Sigmoid colon (tissue), 7 donors: ENCODE measurements around the gene PROM2. TPM values are rescaled to one million over a fixed set of nuclear protein-coding genes. Genes with fewer than 3 reads are reported as not detected.
"Not testable (repeated sequence)": the region's sequence is repeated elsewhere in the genome, so short reads cannot be mapped to it uniquely, and the experiment has no call there.

Source experiments
- DNase-seq: peaks from one replicate; pipeline ENCODE4 v3.0.0-alpha.2; 2019
- H3K27ac ChIP-seq, 4 donors: fragments of 200-600 bp; sonication (generic); one replicate each; pipeline ENCODE4 v1.5.1; 2016 to 2019; ENCODE audit warnings: mild to moderate bottlenecking in 1 of 4
- H3K27me3 ChIP-seq, 3 donors: fragments of 200-600 bp; sonication (generic); one replicate each; pipeline ENCODE4 v1.5.1; 2019; ENCODE audit warnings: mild to moderate bottlenecking in 1 of 3
- H3K36me3 ChIP-seq, 4 donors: fragments of 200-600 bp; sonication (generic); one replicate each; pipeline ENCODE4 v1.5.1; 2016 to 2019
- H3K4me1 ChIP-seq, 4 donors: fragments of 200-600 bp; sonication (generic); one replicate each; pipeline ENCODE4 v1.5.1; 2017 to 2019
- H3K4me3 ChIP-seq, 4 donors: fragments of 200-600 bp; sonication (generic); one replicate each; pipeline ENCODE4 v1.5.1; 2017 to 2019; ENCODE audit warnings: mild to moderate bottlenecking in 2 of 4, moderate library complexity in 1 of 4
- H3K9me3 ChIP-seq, 4 donors: fragments of 200-600 bp in 3 of 4; sonication (generic) in 3 of 4; one replicate each; pipeline versions ENCODE4 v1.5.1 to v1.6.1; 2013 to 2019
- EP300 ChIP-seq, 4 donors: sonication (generic); formaldehyde crosslinking; IDR thresholded peaks; one replicate each; pipeline ENCODE4 v1.6.1; 2017; ENCODE audit warnings: antibody characterized with exemption in 4 of 4
- POLR2A ChIP-seq, 2 donors: fragments of 450-650 bp; IDR thresholded peaks; one replicate each; pipeline ENCODE4 v1.6.1; 2016; ENCODE audit warnings: antibody characterized with exemption in 2 of 2, mild to moderate bottlenecking in 2 of 2, moderate library complexity in 2 of 2
- POLR2AphosphoS5 ChIP-seq, 4 donors: sonication (generic); formaldehyde crosslinking; IDR thresholded peaks; one replicate each; pipeline ENCODE4 v1.6.1; 2017; ENCODE audit warnings: antibody characterized with exemption in 4 of 4
- WGBS, 2 donors: extraction: QIAGEN DNeasy Blood & Tissue Kit; methylation state at CpG; one replicate each; pipeline ENCODE4 v1.1.7; 2013; 5-methylcytosine and 5-hydroxymethylcytosine counted together
- intact Hi-C: fragments of 100-400 bp; cut with DNase I; formaldehyde crosslinking; loops from one replicate; pipeline ENCODE4 v1.15.1; 2023
- polyA plus RNA-seq, 3 donors: library from polyadenylated mRNA; stranded (reverse); fragments of 200-250 nt; gene quantifications; one replicate each; pipeline ENCODE4 v1.2.3, GENCODE V29; 2013
- total RNA-seq, 4 donors: library from RNA; depleted of rRNA; stranded (reverse); fragments of >200 nt; gene quantifications; one replicate each; pipeline ENCODE4 v1.1.0, GENCODE V29; 2016
- TF ChIP-seq, protein P1 (sequence below), 4 experiments: fragments of 450-650 bp in 3 of 4; fragments of 200-600 bp in 1 of 4; IDR thresholded peaks; one replicate each; pipeline ENCODE4 v1.5.1; 2016 to 2019; ENCODE audit warnings: antibody characterized with exemption in 4 of 4, mild to moderate bottlenecking in 3 of 4, moderate library complexity in 2 of 4
- donor health status: healthy with polysubstance abuse.
- donor health status: Bipolar disorder and iron deficiency.
- donor health status: healthy.

The PROM2 gene
- total and polyA plus RNA-seq, 7 donors = 1.1 to 24.9 (median 2.4) TPM

DNA sequence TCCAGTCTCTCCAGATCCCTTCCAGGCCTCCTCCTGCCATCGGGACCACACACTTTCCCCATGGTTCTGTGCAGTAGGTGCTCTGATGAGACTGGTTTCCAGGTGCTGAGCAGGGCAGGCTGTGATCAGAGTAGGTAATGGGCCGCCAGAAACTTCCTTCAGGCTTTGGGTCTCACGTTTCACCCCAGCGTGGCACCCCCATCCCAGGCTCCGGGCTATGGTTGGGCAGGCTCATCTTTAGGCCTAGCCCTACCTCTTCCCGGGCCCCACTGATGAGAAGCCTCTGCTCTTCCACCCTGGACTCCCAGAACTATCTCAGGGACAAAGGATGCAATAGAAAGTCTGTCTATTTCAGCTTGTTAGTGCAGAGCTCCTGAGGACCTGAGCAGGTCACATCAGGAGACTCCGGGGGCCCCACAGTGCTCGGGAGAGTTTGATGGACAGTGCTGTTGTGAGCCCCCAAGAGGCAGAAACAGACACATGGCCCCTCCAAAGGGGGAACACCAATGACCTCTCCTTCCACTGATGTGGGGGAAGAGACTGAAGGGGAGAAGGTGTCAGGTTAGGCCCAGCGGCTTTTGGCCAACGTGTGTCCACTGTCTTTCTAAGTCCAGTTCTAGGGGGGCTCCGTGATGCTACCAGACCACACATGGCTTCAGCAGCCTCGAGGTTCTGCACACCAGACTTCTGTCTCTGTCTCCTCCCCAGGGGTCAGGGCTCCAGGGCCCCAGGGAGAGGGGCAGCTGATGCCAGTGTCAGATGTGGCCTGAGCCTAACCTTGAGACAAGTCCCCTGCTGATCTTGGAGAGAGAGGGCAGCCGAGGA lies 5.8 kb upstream of the PROM2 start:
- intact Hi-C loops = no loop called here
- DNase-seq = no peak
- Histone ChIP-seq H3K27ac (no peak overlapping the region), H3K36me3 (no peaks in the 10 kb centered on the region), H3K27me3 (no peaks in the 10 kb centered on the region), H3K9me3 (no peaks in the 10 kb centered on the region), H3K4me1 (peaks cover 0 to 5% (median 0%) of the 10 kb centered on the region in 4 donors), H3K4me3 (no peak overlapping the region)
- TF ChIP-seq POLR2A (IDR thresholded peaks at IDR 0.05) = no peak
- TF ChIP-seq POLR2AphosphoS5 (IDR thresholded peaks at IDR 0.05) = no peak
- TF ChIP-seq, protein P1, sequence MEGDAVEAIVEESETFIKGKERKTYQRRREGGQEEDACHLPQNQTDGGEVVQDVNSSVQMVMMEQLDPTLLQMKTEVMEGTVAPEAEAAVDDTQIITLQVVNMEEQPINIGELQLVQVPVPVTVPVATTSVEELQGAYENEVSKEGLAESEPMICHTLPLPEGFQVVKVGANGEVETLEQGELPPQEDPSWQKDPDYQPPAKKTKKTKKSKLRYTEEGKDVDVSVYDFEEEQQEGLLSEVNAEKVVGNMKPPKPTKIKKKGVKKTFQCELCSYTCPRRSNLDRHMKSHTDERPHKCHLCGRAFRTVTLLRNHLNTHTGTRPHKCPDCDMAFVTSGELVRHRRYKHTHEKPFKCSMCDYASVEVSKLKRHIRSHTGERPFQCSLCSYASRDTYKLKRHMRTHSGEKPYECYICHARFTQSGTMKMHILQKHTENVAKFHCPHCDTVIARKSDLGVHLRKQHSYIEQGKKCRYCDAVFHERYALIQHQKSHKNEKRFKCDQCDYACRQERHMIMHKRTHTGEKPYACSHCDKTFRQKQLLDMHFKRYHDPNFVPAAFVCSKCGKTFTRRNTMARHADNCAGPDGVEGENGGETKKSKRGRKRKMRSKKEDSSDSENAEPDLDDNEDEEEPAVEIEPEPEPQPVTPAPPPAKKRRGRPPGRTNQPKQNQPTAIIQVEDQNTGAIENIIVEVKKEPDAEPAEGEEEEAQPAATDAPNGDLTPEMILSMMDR (IDR thresholded peaks at IDR 0.05) = no peak
- TF ChIP-seq EP300 (IDR thresholded peaks at IDR 0.05) = no peak
- 90 to 91% methylated on average over 13 of the region's 13 CpGs for WGBS, 2 donors

DNA sequence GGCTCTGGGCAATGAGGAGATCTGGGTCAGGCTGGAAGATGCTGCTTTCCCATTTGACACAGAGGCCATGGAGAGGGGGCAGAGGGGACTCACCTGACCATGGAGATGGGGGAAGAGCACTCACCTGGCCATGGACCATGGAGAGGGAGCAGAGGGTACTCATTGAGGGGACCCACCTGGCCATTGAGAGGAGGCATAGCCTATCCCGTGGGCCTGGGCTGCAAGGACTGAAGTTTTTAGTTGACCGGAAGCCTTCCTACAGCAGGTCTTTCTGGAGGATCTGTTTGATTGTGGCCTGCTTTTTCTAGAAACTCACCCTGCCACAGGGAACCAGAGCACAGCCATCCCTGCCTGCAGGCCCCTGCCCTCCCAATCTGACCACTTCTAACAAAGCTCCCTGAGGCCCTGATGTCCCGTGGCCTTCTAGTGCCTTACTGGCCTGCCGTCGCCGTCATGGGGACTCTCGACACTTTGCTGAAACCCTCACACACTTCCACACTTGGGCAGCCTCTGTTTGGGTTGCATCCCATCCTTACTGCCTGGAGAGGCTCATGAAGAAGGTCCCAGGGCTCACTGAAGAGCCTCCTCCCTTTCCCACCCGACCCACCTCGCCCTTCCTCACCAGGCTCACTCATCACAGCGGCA lies 5.1 kb upstream of the PROM2 start:
- no peak overlapping the region for H3K4me3 ChIP-seq
- no peak overlapping the region for H3K27ac ChIP-seq
- intact Hi-C loops = no loop called here
- H3K36me3 ChIP-seq = no peaks in the 10 kb centered on the region
- no peaks in the 10 kb centered on the region for H3K27me3 ChIP-seq
- H3K4me1 ChIP-seq = peaks cover 0 to 5% (median 0%) of the 10 kb centered on the region in 4 donors
- no peak for DNase-seq
- TF ChIP-seq, protein P1 (IDR thresholded peaks at IDR 0.05) = no peak
- TF ChIP-seq POLR2AphosphoS5 (IDR thresholded peaks at IDR 0.05) (no peak), EP300 (IDR thresholded peaks at IDR 0.05) (no peak), POLR2A (IDR thresholded peaks at IDR 0.05) (no peak)
- 95 to 97% methylated on average over 10 of the region's 10 CpGs for whole genome bisulfite sequencing, 2 donors
- H3K9me3 ChIP-seq = no peaks in the 10 kb centered on the region

DNA sequence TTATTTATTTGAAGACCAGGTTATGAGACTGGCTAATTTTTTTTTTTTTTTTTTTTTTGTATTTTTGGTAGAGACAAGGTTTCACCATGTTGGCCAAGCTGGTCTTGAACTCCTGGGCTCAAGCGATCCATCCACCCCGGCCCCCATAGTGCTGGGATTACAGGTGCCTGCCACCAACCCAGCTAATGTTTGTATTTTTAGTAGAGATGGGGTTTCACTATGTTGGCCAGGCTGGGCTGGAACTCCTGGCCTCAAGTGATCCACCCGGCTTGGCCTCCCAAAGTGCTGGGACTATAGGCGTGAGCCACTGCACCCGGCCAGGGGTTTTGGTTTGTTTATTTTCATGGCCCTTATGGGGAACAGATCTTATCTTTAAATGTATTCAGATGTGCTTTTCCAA lies 4.5 kb upstream of the PROM2 start:
- intact Hi-C loops, H3K36me3 ChIP-seq, H3K4me3 ChIP-seq, H3K4me1 ChIP-seq, H3K9me3 ChIP-seq, DNase-seq, H3K27ac ChIP-seq, H3K27me3 ChIP-seq: not testable (repeated sequence)
- WGBS, 2 donors = 95 to 96% methylated on average over 5 of the region's 5 CpGs

DNA sequence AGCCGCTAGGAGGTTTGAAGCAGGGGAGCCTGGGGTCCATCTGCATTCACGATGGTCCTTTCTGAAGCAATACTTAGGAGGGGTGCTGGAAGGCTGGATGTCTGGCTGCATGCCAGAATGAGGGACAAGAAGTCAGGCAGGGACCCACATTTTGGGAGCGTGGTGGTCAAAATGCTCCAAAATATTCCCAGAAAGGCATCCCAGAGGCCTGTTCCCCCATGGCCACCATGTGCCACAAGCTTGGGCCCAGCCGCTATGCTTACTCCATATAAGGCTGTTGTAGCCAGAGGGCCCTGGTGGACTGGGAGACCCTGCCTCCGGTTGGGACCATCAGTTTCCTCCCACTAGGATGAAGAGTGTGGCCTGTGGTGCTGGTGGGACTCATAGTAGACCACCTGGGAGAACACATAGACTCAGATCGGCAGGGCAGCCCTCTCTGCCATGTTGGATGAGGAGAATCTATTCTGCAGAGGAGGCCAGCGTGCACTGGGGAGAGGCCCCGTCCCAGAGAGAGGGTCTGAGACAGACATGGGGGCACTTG lies 3.6 kb upstream of the PROM2 start:
- H3K9me3 ChIP-seq = no peaks in the 10 kb centered on the region
- no peaks in the 10 kb centered on the region for H3K27me3 ChIP-seq
- H3K36me3 ChIP-seq = no peaks in the 10 kb centered on the region
- H3K27ac ChIP-seq = no peak overlapping the region
- 94 to 95% methylated on average over 8 of the region's 8 CpGs for WGBS, 2 donors
- TF ChIP-seq POLR2A (IDR thresholded peaks at IDR 0.05) (no peak), POLR2AphosphoS5 (IDR thresholded peaks at IDR 0.05) (no peak), EP300 (IDR thresholded peaks at IDR 0.05) (no peak)
- TF ChIP-seq, protein P1 (IDR thresholded peaks at IDR 0.05) = no peak
- no peaks in the 10 kb centered on the region for H3K4me1 ChIP-seq
- intact Hi-C loops = no loop called here
- H3K4me3 ChIP-seq = no peak overlapping the region
- no peak for DNase-seq

DNA sequence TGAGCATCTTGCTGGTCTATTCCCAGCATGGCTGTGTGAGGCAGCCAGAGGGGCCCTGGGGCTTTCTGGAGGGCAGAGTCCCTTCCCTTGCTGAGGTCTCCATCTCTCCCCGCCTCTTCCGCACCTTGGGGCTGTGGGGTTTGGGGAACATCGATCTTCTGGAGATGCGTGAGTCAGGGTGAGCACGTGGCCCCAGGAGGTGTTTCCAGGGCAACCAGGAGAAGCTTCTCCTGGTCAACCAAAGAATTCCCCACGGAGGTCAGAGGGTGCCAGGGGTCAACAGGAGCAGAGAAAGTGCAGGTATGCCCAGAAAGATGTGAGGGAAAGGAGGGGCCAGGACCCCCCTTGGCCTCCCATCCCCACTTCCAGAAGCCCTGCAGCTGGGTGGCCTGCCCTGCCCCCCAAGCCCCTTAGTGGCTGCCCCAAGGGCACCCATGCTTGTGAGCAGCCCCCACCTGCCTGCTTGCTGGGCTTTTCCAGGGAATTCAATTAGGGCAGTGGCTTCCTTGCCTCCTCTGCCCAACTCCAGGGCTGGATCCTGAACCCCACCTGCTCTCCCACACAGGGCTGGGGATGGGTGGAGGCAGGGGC lies 2.8 kb upstream of the PROM2 start:
- intact Hi-C loops = no loop called here
- Histone ChIP-seq H3K4me1 (no peaks in the 10 kb centered on the region), H3K9me3 (no peaks in the 10 kb centered on the region), H3K36me3 (no peaks in the 10 kb centered on the region), H3K27ac (no peak overlapping the region), H3K27me3 (no peaks in the 10 kb centered on the region), H3K4me3 (no peak overlapping the region)
- no peak for DNase-seq
- WGBS, 2 donors = 82 to 87% methylated on average over 6 of the region's 6 CpGs
- TF ChIP-seq EP300 (IDR thresholded peaks at IDR 0.05) (no peak), POLR2A (IDR thresholded peaks at IDR 0.05) (no peak), POLR2AphosphoS5 (IDR thresholded peaks at IDR 0.05) (no peak)
- TF ChIP-seq, protein P1 (IDR thresholded peaks at IDR 0.05) = no peak
